Fibroblast of skin of back (primary cell): ENCODE results near the gene DHRS7B.

Experiments
- DNase-seq: peaks from one replicate; pipeline ENCODE4 v3.0.0-alpha.2; 2013

Gene DHRS7B

DNA sequence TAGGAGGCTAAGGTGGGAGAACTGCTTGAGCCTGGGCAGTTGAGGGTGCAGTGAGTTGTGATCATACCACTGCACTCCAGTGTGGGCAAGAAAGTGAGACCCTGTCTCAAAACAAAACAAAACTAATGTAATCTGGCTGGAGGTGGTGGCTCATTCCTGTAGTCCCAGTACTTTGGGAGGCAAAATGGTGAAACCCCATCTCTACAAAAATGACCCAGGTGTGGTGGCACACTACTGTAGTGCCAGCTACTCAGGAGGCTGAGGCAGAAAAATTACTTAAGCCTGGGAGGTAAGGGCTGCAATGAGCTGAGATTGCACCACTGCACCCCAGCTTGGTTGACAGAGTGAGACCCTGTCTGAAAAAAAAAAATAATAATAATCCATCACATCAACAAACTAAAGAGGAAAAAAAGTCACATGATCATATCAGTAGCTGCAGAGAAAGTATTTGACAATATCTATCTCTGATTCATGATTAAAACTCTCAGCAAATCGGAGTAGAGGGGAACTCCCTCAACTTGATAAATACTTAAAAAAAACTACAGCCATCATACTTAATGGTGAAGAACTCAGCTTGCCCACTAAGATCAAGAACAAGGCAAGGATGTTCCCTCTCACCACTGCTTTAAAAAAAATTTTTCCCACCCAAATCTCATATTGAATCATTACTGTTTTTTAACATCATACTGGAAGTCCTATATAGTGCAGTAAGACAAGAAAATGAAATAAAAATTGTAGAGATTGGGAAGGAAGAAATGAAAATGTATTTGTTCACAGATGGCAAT, 31.0 kb downstream of the DHRS7B start:
- no peak for DNase-seq

DNA sequence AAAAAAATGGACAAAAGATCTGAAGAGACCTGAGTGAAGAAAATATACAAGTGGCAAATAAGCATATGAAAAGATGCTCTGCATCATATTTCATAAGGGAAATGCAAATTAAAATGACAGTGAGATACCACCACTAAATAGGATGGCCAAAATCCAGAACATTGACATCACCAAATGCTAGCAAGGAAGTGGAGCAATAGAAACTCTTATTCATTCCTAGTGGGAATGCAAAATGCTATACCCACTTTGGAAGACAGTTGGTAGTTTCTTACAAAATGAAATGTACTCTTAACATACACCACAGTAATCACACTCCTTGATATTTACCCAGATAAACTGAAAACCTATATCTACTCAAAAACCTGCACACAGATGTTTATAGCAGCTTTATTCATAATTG, 33.6 kb downstream of the DHRS7B start:
- peak; percentile 16 for DNase-seq

DNA sequence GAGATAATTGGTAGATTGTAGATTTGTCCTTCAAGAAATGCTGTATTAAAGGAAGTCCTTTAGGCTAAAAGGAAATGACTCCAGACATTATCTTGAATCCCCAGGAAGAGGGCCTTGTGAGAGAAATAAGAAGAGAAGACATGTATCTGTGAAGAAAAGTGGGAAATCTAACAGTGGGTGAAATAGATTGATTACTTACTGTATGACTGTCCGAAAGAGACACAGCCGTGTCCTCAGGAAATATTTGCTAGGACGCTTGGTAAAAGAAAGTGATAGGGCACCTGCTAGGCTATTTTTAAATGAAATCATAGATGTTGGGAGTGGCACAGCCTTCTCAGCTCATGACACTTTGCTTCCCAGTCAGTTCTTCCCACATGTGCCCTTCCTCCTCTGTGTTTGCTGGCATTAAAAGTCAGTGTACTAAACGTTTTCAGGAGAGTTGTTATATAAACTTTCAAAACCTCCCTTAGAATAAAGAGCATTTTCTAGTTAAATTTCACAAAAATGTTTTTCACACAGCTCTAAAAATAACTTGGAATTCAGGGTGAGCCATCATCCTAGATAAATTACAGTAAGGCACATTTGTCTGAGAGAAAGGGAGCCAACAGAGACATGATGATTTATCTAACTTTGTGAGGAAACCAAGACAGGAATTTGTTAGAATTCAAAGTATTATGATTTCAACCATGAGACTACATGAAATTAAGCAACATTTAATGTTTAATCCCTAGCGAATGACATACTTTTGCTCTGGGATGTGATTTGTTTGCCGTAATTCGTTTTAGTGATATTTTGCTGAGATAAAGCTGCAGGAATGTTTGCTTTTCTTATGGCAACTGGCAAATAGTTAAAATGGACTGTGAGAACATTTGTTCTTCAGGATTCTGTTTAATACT, 35.0 kb downstream of the DHRS7B start:
- peak; percentile 81 for DNase-seq

DNA sequence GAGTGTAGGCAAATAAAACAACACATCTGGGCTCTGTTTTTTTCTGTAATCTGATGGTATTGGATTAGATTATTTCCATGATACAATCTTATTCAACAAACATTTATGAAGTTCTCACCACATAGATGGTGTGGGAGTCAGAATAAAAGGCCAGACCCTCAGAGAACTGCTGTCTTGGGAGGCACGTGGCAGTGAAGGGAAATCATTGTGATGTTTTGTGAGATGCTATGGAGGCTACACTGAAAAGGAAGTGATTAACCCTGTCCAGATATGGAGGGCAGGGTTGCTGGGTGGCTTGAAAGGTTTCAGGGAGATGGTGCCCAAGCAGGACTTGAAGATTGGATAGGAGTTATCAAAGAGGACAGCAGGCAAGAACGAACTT, 35.6 kb downstream of the DHRS7B start:
- DNase-seq = no peak

DNA sequence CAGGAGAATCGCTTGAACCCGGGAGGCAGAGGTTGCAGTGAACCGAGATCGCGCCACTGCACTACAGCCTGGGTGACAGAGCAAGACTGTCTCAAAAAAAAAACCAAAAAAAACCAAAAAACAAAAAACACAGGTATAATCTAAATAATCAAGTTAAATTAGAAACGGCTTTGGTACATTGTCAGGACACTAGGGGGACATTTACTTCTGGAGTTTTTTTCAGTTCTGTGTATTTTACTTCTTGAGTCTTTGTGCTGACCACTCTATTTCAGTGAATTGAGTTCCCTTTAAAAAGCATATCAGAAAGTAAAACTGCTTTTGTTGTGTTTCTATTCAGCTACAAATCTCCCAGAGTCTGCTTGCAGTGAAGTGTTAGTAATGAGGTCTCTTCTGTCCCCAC, 36.3 kb downstream of the DHRS7B start:
- no peak for DNase-seq

DNA sequence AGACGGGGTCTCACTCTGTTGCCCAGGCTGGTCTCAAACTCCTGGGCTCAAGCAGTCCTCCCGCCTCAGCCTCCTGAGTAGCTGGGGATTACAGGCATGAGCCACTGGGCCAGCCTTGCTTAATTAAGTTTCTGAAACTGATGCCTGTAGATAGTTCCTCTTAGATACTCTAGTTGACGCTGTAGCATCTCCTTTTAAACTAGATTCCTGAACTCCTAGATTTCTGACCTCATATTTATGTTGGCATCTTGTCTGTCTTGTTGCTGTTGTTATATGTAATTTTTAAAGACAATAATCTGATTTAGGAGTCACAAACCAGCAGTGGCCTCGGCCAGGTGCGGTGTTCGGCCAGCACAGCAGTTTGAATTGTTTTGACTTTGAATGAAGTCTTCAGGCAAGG, 37.5 kb downstream of the DHRS7B start:
- DNase-seq = no peak

DNA sequence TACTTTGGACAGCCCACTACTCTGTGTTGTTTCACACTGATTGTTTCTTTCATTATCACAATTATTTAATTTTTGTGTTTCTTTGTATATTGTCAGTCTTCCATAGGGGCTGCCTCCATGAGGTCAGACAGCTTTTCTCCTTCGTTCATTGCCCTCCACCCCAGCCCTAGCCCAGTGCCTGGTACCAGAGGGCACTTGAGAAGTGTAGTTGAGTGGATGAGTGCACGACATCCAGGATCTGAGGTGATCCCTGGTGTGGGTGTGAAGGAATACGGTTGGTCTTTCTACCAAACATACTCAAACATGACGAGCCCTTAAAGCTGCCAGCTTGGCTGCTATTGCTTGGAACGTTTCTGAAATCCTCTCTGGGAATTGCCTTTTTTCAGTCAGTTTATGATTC, 37.9 kb downstream of the DHRS7B start:
- no peak for DNase-seq

DNA sequence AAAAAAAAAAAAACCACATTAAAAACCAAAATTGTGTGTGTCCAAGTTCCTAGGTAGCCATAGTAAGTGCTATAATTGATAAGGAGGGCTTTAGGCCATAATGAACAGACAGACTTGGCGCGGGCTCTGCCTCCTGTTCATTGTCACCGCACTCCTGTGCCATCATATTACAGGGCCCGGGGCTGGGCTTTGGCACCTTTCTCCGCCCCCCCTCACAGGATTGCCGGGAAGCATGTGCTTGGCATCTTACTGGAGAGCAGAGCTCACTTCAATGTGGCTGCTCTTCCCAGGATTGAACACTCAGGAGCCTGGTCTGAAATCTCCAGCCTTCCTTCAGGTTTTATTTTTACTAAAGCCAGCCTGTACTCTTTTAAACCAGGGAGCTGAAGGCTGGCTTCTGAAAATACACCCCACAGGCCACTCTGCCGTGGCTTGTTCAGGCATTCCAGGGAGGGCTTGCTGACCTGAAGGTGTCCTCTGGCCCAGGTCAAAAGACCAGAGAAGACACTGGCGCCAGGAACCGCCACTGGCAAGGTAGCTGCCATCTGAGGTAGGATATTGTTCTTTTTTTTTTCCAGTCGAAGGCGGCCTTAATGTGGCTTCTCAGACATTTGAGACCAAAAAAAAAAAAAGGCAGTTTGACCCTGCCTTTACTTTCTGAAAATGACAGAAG, 39.3 kb downstream of the DHRS7B start:
- DNase-seq = no peak

DNA sequence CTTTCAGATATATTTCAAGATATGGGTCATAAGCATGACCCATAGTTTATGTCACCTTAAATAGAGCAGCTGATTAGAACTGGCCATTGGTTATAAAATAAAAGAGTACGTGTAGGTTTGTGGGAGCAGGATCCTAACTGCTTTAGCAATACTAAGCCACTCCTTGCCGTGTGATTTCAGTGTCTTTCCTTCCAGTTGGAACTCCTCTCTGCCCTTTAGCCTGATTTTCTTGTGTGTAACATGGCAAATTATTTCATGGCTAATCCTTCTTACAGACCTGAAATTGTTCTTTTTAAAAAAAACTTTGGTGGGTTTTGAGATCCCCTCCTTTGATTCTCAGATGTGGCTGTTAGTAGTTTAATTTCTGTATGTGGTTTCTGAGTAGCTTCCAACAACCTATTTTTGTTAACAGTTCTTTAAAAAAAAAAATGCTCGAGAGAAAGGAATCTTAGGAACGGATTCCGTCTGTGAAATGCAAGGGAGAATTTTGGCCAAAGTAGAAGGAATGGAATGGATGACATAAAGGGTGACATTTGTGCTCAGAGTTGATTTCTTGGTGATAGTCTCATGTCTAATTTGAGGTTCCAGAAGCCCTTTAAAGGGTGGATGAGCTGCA, 39.9 kb downstream of the DHRS7B start:
- DNase-seq = peak; percentile 80

DNA sequence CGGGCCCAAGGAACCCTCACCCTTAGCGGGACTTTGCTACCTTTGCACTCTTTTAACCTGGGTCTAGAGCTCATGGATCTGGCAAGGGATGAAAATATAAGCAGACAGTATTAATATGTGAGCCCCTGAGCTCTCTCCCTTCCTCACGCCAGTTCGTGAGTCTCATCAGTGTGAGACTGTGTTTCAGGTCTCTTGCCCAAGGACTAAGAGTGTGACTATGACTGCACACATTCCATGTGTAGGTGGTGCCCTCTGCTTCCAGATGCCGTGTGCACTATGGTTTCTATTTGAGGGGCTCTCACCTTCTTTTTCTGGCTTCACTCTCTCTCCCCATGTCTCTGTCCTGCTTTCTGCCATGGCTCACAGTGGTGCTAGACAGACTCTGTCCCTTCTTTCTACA, 40.5 kb downstream of the DHRS7B start:
- peak; percentile 32 for DNase-seq

DNA sequence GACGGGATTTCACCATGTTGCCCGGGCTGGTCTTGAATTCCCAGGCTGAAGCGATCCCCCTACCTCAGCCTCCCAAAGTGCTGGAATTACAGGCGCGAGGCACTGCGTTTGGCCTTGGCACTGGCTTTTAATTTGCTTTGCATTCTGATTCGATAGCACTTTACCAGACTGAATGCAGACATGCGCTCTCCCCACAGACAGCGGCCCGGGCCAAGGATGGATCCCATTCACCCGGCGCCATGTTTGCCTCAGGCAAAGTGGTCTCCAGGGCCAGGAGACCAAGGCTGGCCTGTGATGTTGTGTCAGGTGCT, 41.7 kb downstream of the DHRS7B start:
- no peak for DNase-seq

DNA sequence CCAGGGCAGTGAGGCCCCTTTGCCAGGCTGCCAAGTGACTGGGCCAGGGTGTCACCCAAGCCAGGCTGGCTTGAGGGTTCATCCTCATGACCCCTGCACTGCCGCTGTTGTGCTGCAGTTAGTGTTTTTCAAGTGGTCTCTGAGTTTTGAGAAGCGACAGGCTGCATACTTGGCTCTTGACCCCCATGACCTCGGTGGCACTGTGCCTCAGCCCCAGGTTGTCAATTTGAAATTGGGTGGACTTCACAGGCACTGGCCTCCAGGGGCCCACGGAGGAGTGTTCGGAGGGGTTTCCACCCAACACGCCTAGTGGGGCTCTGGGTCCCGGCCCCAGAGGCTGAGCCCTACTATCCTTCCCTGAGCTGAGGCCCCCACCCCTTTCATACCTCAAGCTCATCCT, 42.7 kb downstream of the DHRS7B start:
- DNase-seq = no peak

DNA sequence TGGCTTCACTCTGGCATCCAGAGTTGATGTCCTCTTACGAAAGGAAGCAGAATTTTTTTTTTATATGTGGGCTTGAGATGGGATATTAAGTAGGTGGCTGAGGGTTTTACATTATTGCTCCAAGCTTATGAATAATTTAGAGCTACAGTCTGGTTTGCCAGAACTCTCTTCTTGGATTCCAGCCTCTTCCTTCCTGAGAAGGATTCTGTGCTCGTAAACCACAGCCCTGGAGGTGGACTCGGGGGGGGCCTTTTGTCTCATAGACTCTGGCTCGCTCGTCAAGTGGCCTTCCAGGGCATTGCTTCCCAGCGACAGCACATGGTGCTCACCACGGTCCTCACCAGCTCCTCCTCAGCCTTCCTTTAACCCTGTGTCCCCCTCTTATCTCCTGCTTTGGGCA, 44.0 kb downstream of the DHRS7B start:
- DNase-seq = no peak

DNA sequence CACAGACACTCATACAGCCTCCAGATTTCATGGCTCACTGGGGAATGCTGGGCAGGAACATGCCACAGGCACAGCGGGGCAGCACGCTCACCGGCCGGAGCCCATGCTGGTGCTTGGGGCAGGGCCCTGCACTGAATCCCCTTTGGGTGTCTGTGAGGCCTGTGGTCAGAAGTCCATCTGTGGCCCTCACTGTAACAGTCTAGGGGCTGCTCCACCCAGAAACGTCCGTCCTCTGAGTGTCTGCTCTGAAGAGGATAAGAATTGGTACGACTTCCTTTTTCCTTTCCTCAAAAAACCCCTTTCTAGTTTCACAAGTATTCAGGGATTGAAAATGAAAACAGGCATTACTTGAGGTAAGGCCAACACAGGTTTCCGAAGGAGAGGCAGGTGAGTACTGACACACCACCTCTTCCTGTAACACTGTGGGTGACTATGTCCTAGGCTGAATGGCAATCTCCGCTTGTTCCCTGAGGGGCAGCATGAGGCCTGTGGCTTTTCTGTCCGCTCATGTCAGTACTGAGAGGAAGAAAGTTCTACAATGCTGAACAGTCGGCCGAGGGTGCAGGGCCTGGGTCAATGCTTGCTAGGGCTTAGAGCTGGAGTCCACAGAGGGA, 44.7 kb downstream of the DHRS7B start:
- no peak for DNase-seq

DNA sequence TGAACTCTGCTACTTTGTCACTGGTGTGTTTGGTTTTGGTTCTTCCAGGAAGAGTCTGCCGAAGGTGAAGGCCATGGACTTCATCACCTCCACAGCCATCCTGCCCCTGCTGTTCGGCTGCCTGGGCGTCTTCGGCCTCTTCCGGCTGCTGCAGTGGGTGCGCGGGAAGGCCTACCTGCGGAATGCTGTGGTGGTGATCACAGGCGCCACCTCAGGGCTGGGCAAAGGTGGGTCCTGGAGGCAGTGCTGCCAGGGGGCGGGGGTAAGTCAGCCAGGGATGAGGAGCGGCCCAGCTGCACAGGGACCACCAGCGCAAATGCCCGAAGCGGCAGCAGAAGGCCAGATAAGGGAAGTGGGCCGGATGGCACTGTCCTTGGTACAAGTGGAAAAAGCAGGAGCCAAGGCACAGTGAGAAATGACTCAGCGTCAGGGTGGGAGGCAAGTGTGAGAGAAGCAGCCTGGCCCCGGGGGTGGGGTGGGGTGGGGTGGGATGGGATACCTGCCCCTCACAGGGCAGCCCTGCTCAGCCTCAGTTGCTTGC, 45.3 kb downstream of the DHRS7B start:
- no peak for DNase-seq

DNA sequence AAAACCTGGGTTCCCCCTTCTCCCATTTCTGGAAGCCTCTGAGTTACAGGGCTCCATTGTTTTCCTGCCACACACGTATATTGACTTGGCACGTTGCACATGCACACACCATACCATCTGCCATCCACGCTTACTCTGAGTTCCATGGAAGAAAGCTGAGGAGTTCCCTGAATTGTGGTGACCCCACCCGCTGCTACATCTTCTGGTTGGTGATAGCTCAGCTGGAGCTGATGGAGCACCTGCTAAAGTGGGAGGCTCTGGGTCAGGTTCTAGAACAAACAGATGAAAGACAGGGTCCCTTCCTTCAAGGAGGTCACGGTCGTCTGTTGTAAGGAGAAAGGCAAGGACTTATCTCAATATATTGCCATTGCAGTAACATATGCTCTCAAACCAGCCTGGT, 46.1 kb downstream of the DHRS7B start:
- DNase-seq = no peak

DNA sequence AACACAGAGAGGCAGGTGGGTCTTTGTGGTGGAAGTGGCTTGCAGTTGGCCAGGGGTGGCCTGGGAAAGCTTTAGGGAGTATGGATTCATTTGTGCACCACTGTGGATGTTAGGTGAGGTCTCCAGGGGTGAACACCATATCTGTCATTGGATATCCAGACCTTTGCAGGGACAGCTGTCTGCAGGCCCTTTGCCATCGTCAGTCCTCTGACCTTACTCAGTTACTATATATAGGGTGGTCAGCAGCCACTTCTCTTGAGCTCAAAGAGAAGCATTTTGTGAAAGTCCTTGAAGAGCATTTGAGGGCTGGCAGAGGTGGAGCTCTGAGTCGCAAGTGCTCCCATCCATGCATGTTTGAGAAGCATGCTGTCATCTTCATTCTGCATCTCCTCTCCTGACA, 46.8 kb downstream of the DHRS7B start:
- DNase-seq = no peak

DNA sequence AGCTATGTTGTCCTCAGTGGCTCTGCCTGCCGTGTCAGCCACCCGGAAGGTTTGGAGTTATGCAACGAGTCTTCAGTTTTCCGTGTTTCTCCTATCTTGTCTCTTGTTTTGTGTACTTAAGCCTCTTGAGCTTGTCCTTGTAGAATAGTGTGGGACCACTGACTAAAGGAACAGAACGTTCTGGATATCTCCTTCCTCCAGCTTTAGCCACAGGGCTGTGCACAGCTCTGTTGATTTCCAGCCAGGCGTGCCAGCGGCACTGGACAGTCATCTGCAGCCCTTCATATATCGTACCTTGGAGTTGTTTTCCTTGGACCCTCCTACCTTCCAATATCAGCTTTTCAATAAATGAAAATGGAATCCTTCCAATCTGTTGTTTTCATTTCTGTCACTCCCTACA, 47.4 kb downstream of the DHRS7B start:
- no peak for DNase-seq

DNA sequence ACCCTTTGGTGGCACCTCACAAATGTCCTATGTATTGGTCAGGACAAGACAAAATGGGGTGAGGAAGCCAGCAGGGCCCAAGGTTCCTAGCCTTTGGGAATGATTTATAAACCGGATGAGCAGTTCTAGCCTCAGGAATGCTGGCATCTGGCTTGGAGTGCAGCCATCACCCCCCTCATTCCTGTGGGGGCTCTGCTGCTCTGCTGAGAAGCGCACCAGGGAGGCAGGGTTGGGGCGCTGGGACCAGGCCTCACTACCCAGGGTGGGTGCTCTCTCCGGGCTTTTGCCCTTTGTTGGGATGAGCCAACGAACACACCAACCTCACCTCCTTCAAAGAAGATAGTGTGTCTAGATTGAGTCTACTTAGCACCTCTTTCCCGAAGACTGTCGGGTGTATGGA, 47.9 kb downstream of the DHRS7B start:
- DNase-seq = peak; percentile 80

DNA sequence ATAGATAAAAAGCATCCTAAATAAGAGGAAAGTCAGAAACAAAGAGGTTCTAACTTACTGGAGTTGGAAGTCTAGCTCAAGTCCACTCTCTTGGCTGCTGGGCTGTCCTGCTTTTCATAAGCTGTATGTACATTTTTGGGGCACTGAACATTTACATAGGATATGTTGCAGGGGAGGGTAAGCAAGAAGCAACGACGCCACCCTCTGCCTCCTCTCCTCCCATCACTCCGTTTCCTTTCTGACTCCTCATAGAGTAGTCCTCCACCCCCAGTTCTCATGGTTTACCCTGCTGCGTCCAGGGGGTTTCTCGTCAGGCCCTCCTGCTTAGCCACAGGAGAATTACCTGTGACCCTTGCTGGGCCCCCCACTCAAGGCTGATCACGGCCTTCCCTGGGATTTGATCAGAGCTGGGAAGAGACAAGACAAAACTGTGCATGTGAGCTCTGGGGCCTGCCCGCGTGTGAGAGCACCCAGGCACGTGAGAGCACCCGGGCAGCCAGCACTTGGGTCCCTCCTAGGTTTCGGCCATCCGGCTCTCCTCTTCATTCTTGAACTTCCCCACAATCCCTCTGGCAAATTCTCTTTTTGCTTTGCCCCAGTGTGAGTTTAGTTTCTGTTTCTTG, 50.1 kb downstream of the DHRS7B start:
- DNase-seq = no peak

DNA sequence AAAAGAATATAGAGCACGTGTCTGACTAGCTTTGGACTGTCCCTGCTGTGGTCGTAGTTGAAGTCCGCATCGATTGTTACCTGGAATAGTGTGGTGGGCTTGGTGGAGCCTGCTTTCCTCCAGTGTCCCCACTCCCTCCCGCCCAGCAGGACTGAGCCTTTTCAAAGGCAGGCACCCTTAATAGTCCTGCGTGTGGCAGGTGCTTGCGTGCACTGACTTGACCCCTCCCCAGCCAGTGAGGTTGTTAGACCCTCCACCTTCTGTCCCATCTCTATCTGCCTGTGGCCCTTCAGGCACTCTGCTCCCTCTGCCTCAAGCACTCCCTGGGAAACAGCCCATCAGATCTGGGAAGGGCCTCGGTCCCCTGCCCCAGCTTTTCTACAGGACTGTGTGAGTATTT, 50.6 kb downstream of the DHRS7B start:
- no peak for DNase-seq
